Right lobe of liver (tissue), 6 donors: ENCODE measurements around the gene PTPN6. TPM values are rescaled to one million over a fixed set of nuclear protein-coding genes. Genes with fewer than 3 reads are reported as not detected.

Experiments
- ATAC-seq, 4 donors: fragments of 200-7000 bp; cut with Tn5 transposase; one replicate each; pipeline ENCODE4 v1.9.1; 2020; ENCODE audit warnings: mild to moderate bottlenecking in 4 of 4, moderate library complexity in 4 of 4
- DNase-seq, 3 donors: peaks; one replicate each; pipeline ENCODE4 v3.0.0-alpha.2; 2020
- H3K27ac ChIP-seq, 3 donors: fragments of 200-600 bp; one replicate each; pipeline ENCODE4 v1.8.0; 2022
- H3K27me3 ChIP-seq, 2 donors: fragments of 200-600 bp; one replicate each; pipeline ENCODE4 v1.8.0; 2022
- H3K36me3 ChIP-seq, 4 donors: fragments of 200-600 bp; sonication (generic) in 1 of 4; one replicate each; pipeline versions ENCODE4 v1.5.1 to v1.8.0; 2017 to 2022; ENCODE audit warnings: control low read depth in 1 of 4
- H3K4me1 ChIP-seq, 4 donors: fragments of 200-600 bp; sonication (generic) in 1 of 4; one replicate each; pipeline versions ENCODE4 v1.5.1 to v1.8.0; 2017 to 2022; ENCODE audit warnings: control low read depth in 1 of 4
- H3K4me3 ChIP-seq, 3 donors: fragments of 200-600 bp; one replicate each; pipeline ENCODE4 v1.8.0; 2022
- H3K9me3 ChIP-seq, 4 donors: fragments of 200-600 bp; sonication (generic) in 1 of 4; one replicate each; pipeline versions ENCODE4 v1.5.1 to v1.8.0; 2017 to 2022; ENCODE audit warnings: control low read depth in 1 of 4
- POLR2A ChIP-seq: fragments of 450-650 bp; IDR thresholded peaks from one replicate; pipeline ENCODE4 v1.6.1; 2017; ENCODE audit warnings: antibody characterized with exemption, mild to moderate bottlenecking
- WGBS: methylation state at CpG from one replicate; pipeline ENCODE4 v1.1.6; 2018; ENCODE audit warnings: low coverage, low lambda C conversion rate; ENCODE audit not compliant: insufficient coverage; ENCODE audit errors: missing lambda C conversion rate; 5-methylcytosine and 5-hydroxymethylcytosine counted together
- intact Hi-C, 2 donors: fragments of 100-400 bp; cut with DNase I; formaldehyde crosslinking; loops; one replicate each; pipeline versions ENCODE4 v1.11.2 to v1.14.1; 2022
- total RNA-seq, 6 experiments: library from RNA; depleted of rRNA in 2 of 6; stranded (reverse); fragments of >200 nt in 2 of 6; fragmentation: NEBNext Ultra II Directional in 3 of 6; extraction: Animal tissue kit (Norgen Biotek cat#: 25700) in 3 of 6; gene quantifications; one replicate each; pipeline versions ENCODE4 v1.1.0 to v1.2.4, GENCODE V29; 2016 to 2023
- TF ChIP-seq, protein P1 (sequence below), 4 donors: fragments of 200-600 bp in 3 of 4; fragments of 450-650 bp in 1 of 4; IDR thresholded peaks; one replicate each; pipeline versions ENCODE4 v1.5.1 to v1.8.0; 2016 to 2022; ENCODE audit warnings: antibody characterized with exemption in 4 of 4, mild to moderate bottlenecking in 2 of 4
- donor health status: DM: no; HTN: yes; CAD: no.
- donor health status: DM: no; HTN: no; CAD: no.
- donor health status: DM: no; HTN: no; CAD: no.
- donor health status: DM: no; HTN: yes; CAD: no.
- donor health status: DM: no; HTN: yes; CAD: no.

PTPN6 gene
- total RNA-seq, 6 experiments from 2014 or later = 12.1 to 30.6 (median 19.4) TPM

DNA sequence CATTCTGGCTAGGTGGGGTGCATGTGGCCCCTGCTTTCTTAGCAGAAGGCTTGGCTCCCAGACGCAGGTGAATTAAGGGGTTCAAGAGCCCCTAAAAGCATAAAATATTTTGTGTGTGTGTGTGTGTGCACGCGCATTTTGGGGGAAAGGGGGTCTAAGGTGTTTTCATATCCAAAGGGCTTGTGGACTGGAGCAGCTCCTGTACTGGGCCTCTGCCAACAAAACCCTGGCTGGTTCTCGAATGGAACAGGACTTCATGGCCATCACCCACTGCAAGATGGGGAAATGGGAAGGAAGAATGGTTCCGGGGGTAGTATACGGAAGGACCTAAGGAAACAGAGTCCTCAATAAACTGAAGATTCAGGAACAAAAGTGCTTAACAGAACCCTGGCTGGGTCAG is 27.3 kb upstream of the PTPN6 start:
- Histone ChIP-seq H3K27me3 (no peaks in the 10 kb centered on the region), H3K4me1 (peaks cover 0 to 31% (median 13%) of the 10 kb centered on the region in 4 donors), H3K36me3 (no peaks in the 10 kb centered on the region), H3K4me3 (no peak overlapping the region), H3K9me3 (no peaks in the 10 kb centered on the region), H3K27ac (no peak overlapping the region)
- WGBS = 23% methylated on average over 6 of the region's 6 CpGs
- DNase-seq (no peak), ATAC-seq (no peak)
- no peak for TF ChIP-seq POLR2A
- TF ChIP-seq, protein P1, sequence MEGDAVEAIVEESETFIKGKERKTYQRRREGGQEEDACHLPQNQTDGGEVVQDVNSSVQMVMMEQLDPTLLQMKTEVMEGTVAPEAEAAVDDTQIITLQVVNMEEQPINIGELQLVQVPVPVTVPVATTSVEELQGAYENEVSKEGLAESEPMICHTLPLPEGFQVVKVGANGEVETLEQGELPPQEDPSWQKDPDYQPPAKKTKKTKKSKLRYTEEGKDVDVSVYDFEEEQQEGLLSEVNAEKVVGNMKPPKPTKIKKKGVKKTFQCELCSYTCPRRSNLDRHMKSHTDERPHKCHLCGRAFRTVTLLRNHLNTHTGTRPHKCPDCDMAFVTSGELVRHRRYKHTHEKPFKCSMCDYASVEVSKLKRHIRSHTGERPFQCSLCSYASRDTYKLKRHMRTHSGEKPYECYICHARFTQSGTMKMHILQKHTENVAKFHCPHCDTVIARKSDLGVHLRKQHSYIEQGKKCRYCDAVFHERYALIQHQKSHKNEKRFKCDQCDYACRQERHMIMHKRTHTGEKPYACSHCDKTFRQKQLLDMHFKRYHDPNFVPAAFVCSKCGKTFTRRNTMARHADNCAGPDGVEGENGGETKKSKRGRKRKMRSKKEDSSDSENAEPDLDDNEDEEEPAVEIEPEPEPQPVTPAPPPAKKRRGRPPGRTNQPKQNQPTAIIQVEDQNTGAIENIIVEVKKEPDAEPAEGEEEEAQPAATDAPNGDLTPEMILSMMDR (IDR thresholded peaks at IDR 0.05) = no peak
- intact Hi-C loops = no loop called here

DNA sequence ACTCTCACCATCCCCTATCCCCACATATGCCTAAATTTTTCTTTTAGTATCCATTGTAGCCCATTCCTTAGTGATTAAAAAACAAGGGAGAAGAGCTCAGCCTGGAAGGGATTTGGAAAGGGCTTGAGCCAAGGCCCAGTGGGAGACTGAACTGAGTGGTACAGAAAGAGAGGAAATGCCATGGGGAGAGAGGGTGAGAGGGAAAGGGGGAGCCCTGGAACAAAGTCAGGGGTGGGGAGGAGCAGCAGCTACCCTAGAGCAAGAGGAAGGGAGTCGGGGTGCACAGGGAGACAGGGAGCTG is 26.0 kb upstream of the PTPN6 start:
- Histone ChIP-seq H3K36me3 (no peaks in the 10 kb centered on the region), H3K27me3 (no peaks in the 10 kb centered on the region), H3K4me3 (no peak overlapping the region), H3K27ac (peak overlapping the region; percentile 62 to 80 (median 70)), H3K9me3 (no peaks in the 10 kb centered on the region), H3K4me1 (peaks cover 0 to 44% (median 18%) of the 10 kb centered on the region in 4 donors)
- no peak for ATAC-seq
- DNase-seq = no peak
- intact Hi-C loops = no loop called here
- WGBS = 14% methylated on average over 1 of the region's 1 CpG
- TF ChIP-seq, protein P1 (IDR thresholded peaks at IDR 0.05) = no peak
- no peak for TF ChIP-seq POLR2A

DNA sequence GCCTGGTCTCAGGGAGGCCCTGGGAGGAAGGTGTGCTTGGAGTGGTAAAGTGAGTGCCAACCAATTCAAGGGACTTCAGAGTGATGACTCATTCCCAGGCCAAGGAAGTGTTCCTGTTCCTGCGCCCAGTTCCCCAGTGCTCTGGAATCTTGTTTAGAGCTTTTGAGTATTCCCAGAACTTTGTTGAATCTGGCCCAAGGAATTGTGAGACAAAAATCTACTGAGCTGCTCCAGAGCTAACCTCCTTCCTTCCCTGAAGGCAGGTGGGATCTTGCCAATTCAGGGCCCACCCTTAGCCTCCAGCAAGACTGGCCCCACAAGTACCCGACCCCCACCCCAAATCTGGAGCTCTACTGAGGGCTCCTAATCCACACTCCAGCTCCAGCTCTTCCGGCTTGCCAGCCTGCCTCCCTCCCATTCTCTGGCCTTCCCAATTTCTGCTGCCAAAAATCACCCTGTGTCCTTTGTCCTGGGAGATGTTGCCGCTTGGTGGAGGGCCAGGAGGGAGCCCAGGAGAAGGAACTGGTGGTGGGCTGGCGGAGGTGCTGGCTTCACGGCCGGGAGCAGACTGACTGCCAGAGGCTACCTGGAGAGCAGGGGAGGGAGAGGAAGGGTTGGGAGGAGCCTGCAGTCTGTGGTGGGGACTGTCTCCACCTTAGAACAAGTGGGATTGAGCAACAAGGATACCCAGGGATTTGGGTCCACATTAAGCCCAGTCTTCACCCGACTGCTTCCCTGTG is 25.4 kb upstream of the PTPN6 start:
- DNase-seq = peak; percentile 63 to 87 (median 82)

DNA sequence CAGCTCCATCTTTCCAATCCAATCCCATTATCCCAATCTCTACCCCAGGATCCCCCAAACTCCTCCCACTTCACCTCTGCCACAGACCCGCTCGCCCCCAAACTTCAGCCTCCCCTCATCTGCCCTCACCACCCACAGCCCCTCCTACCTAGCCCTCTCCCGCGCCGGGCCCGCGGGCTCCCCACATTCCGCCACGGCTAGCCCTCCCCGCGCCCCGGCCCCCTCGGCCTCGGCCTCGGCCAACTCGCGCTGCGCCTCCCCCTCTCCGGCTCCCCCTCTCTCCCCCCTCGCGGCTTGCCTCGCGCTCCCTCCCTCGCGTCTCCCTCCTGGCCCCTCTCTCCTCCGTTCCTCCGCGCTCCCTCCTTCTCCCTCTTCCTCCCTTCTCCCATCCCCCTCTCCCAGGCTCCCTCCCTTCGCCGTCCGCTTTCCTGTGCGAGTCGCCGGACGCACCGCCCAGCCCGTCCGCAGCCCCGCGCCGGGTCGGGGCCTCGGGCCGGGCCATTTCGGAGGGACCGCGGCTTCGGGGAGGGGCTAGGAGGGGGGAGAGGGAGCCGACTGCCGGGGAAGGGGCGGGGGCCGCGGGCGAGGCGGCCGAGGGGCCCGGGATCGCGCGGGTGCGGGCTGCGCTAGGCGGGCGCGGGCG is 23.7 kb upstream of the PTPN6 start, which contains the start of gene ATN1:
ATN1 (plus strand) TSS at position 581 of the 643 bp plus-strand sequence. CDS start 6,043 bp downstream, outside the sequence.
- no peaks in the 10 kb centered on the region for H3K27me3 ChIP-seq
- H3K27ac ChIP-seq = peak within 1 kb of the TSS; percentile 62 to 85 (median 70)
- peak; percentile 34 to 63 (median 56) for ATAC-seq
- H3K9me3 ChIP-seq = no peaks in the 10 kb centered on the region
- no peak for TF ChIP-seq POLR2A
- TF ChIP-seq, protein P1 (IDR thresholded peaks at IDR 0.05) = no peak
- H3K36me3 ChIP-seq = no peaks in the 10 kb centered on the region
- DNase-seq = peak; percentile 73 to 81 (median 79)
- intact Hi-C loops = no loop called here
- H3K4me3 ChIP-seq = peak within 1 kb of the TSS; percentile 67 to 68 (median 68)
- H3K4me1 ChIP-seq = peaks cover 0 to 44% (median 18%) of the 10 kb centered on the region in 4 donors
- WGBS = 2% methylated on average over 32 of the region's 66 CpGs

More for the DNA sequence above, 25.4 kb upstream of the PTPN6 start:
- H3K4me3 ChIP-seq = peak overlapping the region; percentile 12 to 41 (median 25)
- H3K27ac ChIP-seq = peak overlapping the region; percentile 62 to 80 (median 70)
- H3K27me3 ChIP-seq = no peaks in the 10 kb centered on the region
- peak; percentile 60 to 72 (median 70) for ATAC-seq
- H3K36me3 ChIP-seq = no peaks in the 10 kb centered on the region
- intact Hi-C loops = no loop called here
- TF ChIP-seq, protein P1 (IDR thresholded peaks at IDR 0.05) = peak in 2 of 4 donors; percentile 7 to 15
- TF ChIP-seq POLR2A = no peak
- 17% methylated on average over 6 of the region's 8 CpGs for WGBS
- H3K4me1 ChIP-seq = peaks cover 0 to 44% (median 18%) of the 10 kb centered on the region in 4 donors
- H3K9me3 ChIP-seq = no peaks in the 10 kb centered on the region
